BLaER1 treated with 17β-estradiol and CSF1 and Interleukin-3, amounts not matched to agents 10 nM and 100 nM (cell line): Measurements from ENCODE around the gene LAMA4.

ENCODE experiments used
- H3K27ac ChIP-seq, 11 experiments: shearing (Covaris generic); formaldehyde crosslinking; 2 replicates each; pipeline ENCODE4 v1.8.1; 2022
- H3K27me3 ChIP-seq, 11 experiments: shearing (Covaris generic); formaldehyde crosslinking; 2 replicates each; pipeline ENCODE4 v1.8.1; 2022
- H3K36me3 ChIP-seq, 11 experiments: shearing (Covaris generic); formaldehyde crosslinking; 2 replicates each; pipeline ENCODE4 v1.8.1; 2022
- H3K4me1 ChIP-seq, 10 experiments: shearing (Covaris generic); formaldehyde crosslinking; 2 replicates each; pipeline ENCODE4 v1.8.1; 2022
- H3K4me2 ChIP-seq, 11 experiments: shearing (Covaris generic); formaldehyde crosslinking; 2 replicates each; pipeline ENCODE4 v1.8.1; 2022
- H3K4me3 ChIP-seq, 10 experiments: shearing (Covaris generic); formaldehyde crosslinking; 2 replicates each; pipeline ENCODE4 v1.8.1; 2022
- H3K9ac ChIP-seq, 11 experiments: shearing (Covaris generic); formaldehyde crosslinking; 2 replicates each; pipeline ENCODE4 v1.8.1; 2022
- H3K9me3 ChIP-seq, 11 experiments: shearing (Covaris generic); formaldehyde crosslinking; replicated peaks in 1 of 11; 2 replicates each; pipeline ENCODE4 v1.8.1; 2022
- H4K20me1 ChIP-seq, 11 experiments: shearing (Covaris generic); formaldehyde crosslinking; 2 replicates each; pipeline ENCODE4 v1.8.1; 2022
- Cebpa-rat ChIP-seq, 11 experiments: shearing (Covaris generic); IDR thresholded peaks; 2 replicates each; pipeline ENCODE4 v1.8.1; 2022

LAMA4 gene

GRCh38 chr6:112193117-112193516 lies 61.2 kb downstream of the LAMA4 start:
- no peaks in the 10 kb centered on the region for H3K27me3 ChIP-seq
- H3K27ac ChIP-seq, result no peak overlapping the region
- no peak overlapping the region for H3K4me2 ChIP-seq
- H3K9me3 ChIP-seq, result no peaks in the 10 kb centered on the region
- H3K9ac ChIP-seq, result no peak overlapping the region
- no peak for TF ChIP-seq Cebpa-rat (IDR thresholded peaks at IDR 0.05)
- H3K36me3 ChIP-seq, result no peaks in the 10 kb centered on the region
- peaks cover 0 to 4% (median 0%) of the 10 kb centered on the region in 10 experiments; a peak in 3 of 20 replicates for H3K4me1 ChIP-seq
- no peaks in the 10 kb centered on the region for H4K20me1 ChIP-seq
- no peak overlapping the region for H3K4me3 ChIP-seq

- H4K20me1 ChIP-seq, result no peaks in the 10 kb centered on the region
- no peak overlapping the region for H3K4me2 ChIP-seq
- no peak overlapping the region for H3K4me3 ChIP-seq
- H3K9ac ChIP-seq, result no peak overlapping the region
- H3K36me3 ChIP-seq, result no peaks in the 10 kb centered on the region
- H3K9me3 ChIP-seq, result no peaks in the 10 kb centered on the region
- H3K4me1 ChIP-seq, result peaks cover 0 to 14% (median 7%) of the 10 kb centered on the region in 10 experiments; a peak in 11 of 20 replicates
- H3K27ac ChIP-seq, result no peak overlapping the region
- H3K27me3 ChIP-seq, result no peaks in the 10 kb centered on the region
- peak in 2 of 11 experiments; percentile 8 to 57; a peak in 2 of 22 replicates for TF ChIP-seq Cebpa-rat (IDR thresholded peaks at IDR 0.05)
Observed at GRCh38 chr6:112191509-112192020, 62.8 kb downstream of the LAMA4 start.

- Histone ChIP-seq H3K4me3 (no peak overlapping the region), H4K20me1 (no peaks in the 10 kb centered on the region), H3K4me1 (peaks cover 0 to 14% (median 7%) of the 10 kb centered on the region in 10 experiments; a peak in 11 of 20 replicates), H3K27me3 (no peaks in the 10 kb centered on the region), H3K4me2 (no peak overlapping the region), H3K9me3 (no peaks in the 10 kb centered on the region), H3K27ac (no peak overlapping the region), H3K36me3 (no peaks in the 10 kb centered on the region), H3K9ac (no peak overlapping the region)
- TF ChIP-seq Cebpa-rat (IDR thresholded peaks at IDR 0.05), result no peak
Observed at GRCh38 chr6:112190164-112190563, 64.2 kb downstream of the LAMA4 start.

GRCh38 chr6:112189494-112189893 lies 64.9 kb downstream of the LAMA4 start:
- H3K9ac ChIP-seq, result no peak overlapping the region
- no peaks in the 10 kb centered on the region for H3K27me3 ChIP-seq
- H3K36me3 ChIP-seq, result no peaks in the 10 kb centered on the region
- no peak overlapping the region for H3K4me3 ChIP-seq
- H3K4me1 ChIP-seq, result peaks cover 0 to 14% (median 7%) of the 10 kb centered on the region in 10 experiments; a peak in 11 of 20 replicates
- no peaks in the 10 kb centered on the region for H3K9me3 ChIP-seq
- no peaks in the 10 kb centered on the region for H4K20me1 ChIP-seq
- TF ChIP-seq Cebpa-rat (IDR thresholded peaks at IDR 0.05), result no peak
- H3K4me2 ChIP-seq, result no peak overlapping the region
- H3K27ac ChIP-seq, result no peak overlapping the region

GRCh38 chr6:112188906-112189305 lies 65.5 kb downstream of the LAMA4 start:
- Histone ChIP-seq H3K4me1 (peaks cover 0 to 14% (median 7%) of the 10 kb centered on the region in 10 experiments; a peak in 11 of 20 replicates), H3K9ac (no peak overlapping the region), H3K9me3 (no peaks in the 10 kb centered on the region), H3K27ac (no peak overlapping the region), H3K27me3 (no peaks in the 10 kb centered on the region), H3K4me3 (no peak overlapping the region), H3K4me2 (0 out of 22 replicates have a peak overlapping the region, but pooled peaks of 1 of the 11 experiments have one; percentile 44), H4K20me1 (no peaks in the 10 kb centered on the region), H3K36me3 (no peaks in the 10 kb centered on the region)
- TF ChIP-seq Cebpa-rat (IDR thresholded peaks at IDR 0.05), result no peak

- no peaks in the 10 kb centered on the region for H3K27me3 ChIP-seq
- no peak overlapping the region for H3K27ac ChIP-seq
- peaks cover 0 to 14% (median 7%) of the 10 kb centered on the region in 10 experiments; a peak in 11 of 20 replicates for H3K4me1 ChIP-seq
- no peak for TF ChIP-seq Cebpa-rat (IDR thresholded peaks at IDR 0.05)
- no peaks in the 10 kb centered on the region for H3K9me3 ChIP-seq
- no peak overlapping the region for H3K9ac ChIP-seq
- H3K36me3 ChIP-seq, result no peaks in the 10 kb centered on the region
- no peaks in the 10 kb centered on the region for H4K20me1 ChIP-seq
- peak overlapping the region in 7 of 11 experiments; percentile 14 to 49 (median 34); a peak in 11 of 22 replicates for H3K4me2 ChIP-seq
- H3K4me3 ChIP-seq, result no peak overlapping the region
Observed at GRCh38 chr6:112187736-112188135, 66.6 kb downstream of the LAMA4 start.

- TF ChIP-seq Cebpa-rat (IDR thresholded peaks at IDR 0.05), result no peak
- Histone ChIP-seq H3K36me3 (no peaks in the 10 kb centered on the region), H3K27me3 (no peaks in the 10 kb centered on the region), H4K20me1 (no peaks in the 10 kb centered on the region), H3K4me1 (peaks cover 0 to 14% (median 7%) of the 10 kb centered on the region in 10 experiments; a peak in 11 of 20 replicates), H3K4me3 (no peak overlapping the region), H3K9me3 (no peaks in the 10 kb centered on the region), H3K9ac (no peak overlapping the region), H3K27ac (no peak overlapping the region), H3K4me2 (no peak overlapping the region)
Observed at GRCh38 chr6:112184951-112185350, 69.4 kb downstream of the LAMA4 start.

- Histone ChIP-seq H3K4me2 (no peak overlapping the region), H3K27ac (no peak overlapping the region), H3K36me3 (no peaks in the 10 kb centered on the region), H3K4me3 (no peak overlapping the region), H3K9ac (no peak overlapping the region), H4K20me1 (no peaks in the 10 kb centered on the region), H3K9me3 (no peaks in the 10 kb centered on the region), H3K27me3 (no peaks in the 10 kb centered on the region), H3K4me1 (peaks cover 0 to 11% (median 7%) of the 10 kb centered on the region in 10 experiments; a peak in 11 of 20 replicates)
- TF ChIP-seq Cebpa-rat (IDR thresholded peaks at IDR 0.05), result no peak
Observed at GRCh38 chr6:112183271-112183671, 71.1 kb downstream of the LAMA4 start.

- H3K4me3 ChIP-seq, result no peak overlapping the region
- H3K27me3 ChIP-seq, result no peaks in the 10 kb centered on the region
- H3K36me3 ChIP-seq, result no peaks in the 10 kb centered on the region
- H3K4me2 ChIP-seq, result no peak overlapping the region
- H3K4me1 ChIP-seq, result no peaks in the 10 kb centered on the region
- H3K9ac ChIP-seq, result no peak overlapping the region
- no peaks in the 10 kb centered on the region for H3K9me3 ChIP-seq
- no peak overlapping the region for H3K27ac ChIP-seq
- TF ChIP-seq Cebpa-rat (IDR thresholded peaks at IDR 0.05), result no peak
- H4K20me1 ChIP-seq, result no peaks in the 10 kb centered on the region
Observed at GRCh38 chr6:112181130-112181529, 73.2 kb downstream of the LAMA4 start.

GRCh38 chr6:112180095-112180820 lies 74.1 kb downstream of the LAMA4 start:
- no peaks in the 10 kb centered on the region for H3K4me1 ChIP-seq
- H3K9me3 ChIP-seq, result no peaks in the 10 kb centered on the region
- TF ChIP-seq Cebpa-rat (IDR thresholded peaks at IDR 0.05), result no peak
- no peaks in the 10 kb centered on the region for H4K20me1 ChIP-seq
- H3K36me3 ChIP-seq, result no peaks in the 10 kb centered on the region
- H3K27me3 ChIP-seq, result no peaks in the 10 kb centered on the region
- H3K4me3 ChIP-seq, result no peak overlapping the region
- H3K9ac ChIP-seq, result no peak overlapping the region
- no peak overlapping the region for H3K4me2 ChIP-seq
- H3K27ac ChIP-seq, result no peak overlapping the region
